Transverse colon (tissue), 4 donors: ENCODE measurements around the gene GPR31.
"Not testable (repeated sequence)": the region's sequence is repeated elsewhere in the genome, so short reads cannot be mapped to it uniquely, and the experiment has no call there.

Experiments used
- CTCF ChIP-seq, 5 experiments: fragments of 200-600 bp in 3 of 5; fragments of 450-650 bp in 2 of 5; sonication (generic) in 3 of 5; IDR thresholded peaks; 1 replicate in 2 of 5; 2 replicates in 3 of 5; pipeline ENCODE4 v1.5.1; 2016 to 2017; ENCODE audit warnings: antibody characterized with exemption in 5 of 5, inconsistent platforms in 3 of 5, mild to moderate bottlenecking in 2 of 5, moderate library complexity in 1 of 5
- EP300 ChIP-seq: sonication (generic); formaldehyde crosslinking; IDR thresholded peaks from one replicate; pipeline ENCODE4 v1.6.1; 2017; ENCODE audit warnings: antibody characterized with exemption, low read depth
- POLR2A ChIP-seq: fragments of 450-650 bp; IDR thresholded peaks from one replicate; pipeline ENCODE4 v1.6.1; 2016; ENCODE audit warnings: antibody characterized with exemption, mild to moderate bottlenecking, moderate library complexity
- POLR2AphosphoS5 ChIP-seq, 3 donors: sonication (generic); formaldehyde crosslinking; IDR thresholded peaks; one replicate each; pipeline ENCODE4 v1.6.1; 2016; ENCODE audit warnings: antibody characterized with exemption in 3 of 3

GRCh38 chr6:167169867-167170266 is 12.1 kb upstream of the GPR31 start:
- TF ChIP-seq POLR2A; CTCF (IDR thresholded peaks at IDR 0.05); POLR2AphosphoS5 (IDR thresholded peaks at IDR 0.05); EP300: not testable (repeated sequence)
